HEK293T (cell line): Measurements from ENCODE around the gene MRPS12.
"Not testable (repeated sequence)": the region's sequence is repeated elsewhere in the genome, so short reads cannot be mapped to it uniquely, and the experiment has no call there.

Source experiments
- CTCF ChIA-PET: fragments of 350-600 bp; formaldehyde crosslinking; extraction: SDS; loops from one replicate; lab custom pipeline; 2021; ENCODE audit warnings: antibody characterized with exemption, inconsistent platforms; lab: Yijun Ruan, JAX
- POLR2A ChIA-PET: fragments of 350-600 bp; formaldehyde crosslinking; extraction: SDS; loops from one replicate; lab custom pipeline; 2020; ENCODE audit warnings: antibody characterized with exemption, inconsistent platforms; lab: Yijun Ruan, JAX
- DNase-seq: peaks from one replicate; pipeline ENCODE4 v3.0.0; 2012; ENCODE audit warnings: mixed read lengths; ENCODE audit errors: extremely low spot score
- ARNT ChIP-seq: fragments of 450-650 bp; IDR thresholded peaks from 2 replicates; pipeline ENCODE4 v1.6.1; 2017; ENCODE audit warnings: mild to moderate bottlenecking
- BHLHE40 ChIP-seq: fragments of 450-650 bp; IDR thresholded peaks from 2 replicates; pipeline ENCODE4 v1.6.1; 2016; ENCODE audit warnings: mild to moderate bottlenecking, moderate library complexity, borderline replicate concordance
- CTBP1 ChIP-seq: fragments of 450-650 bp; IDR thresholded peaks from 2 replicates; pipeline ENCODE4 v1.6.1; 2016; ENCODE audit warnings: borderline replicate concordance
- ELF4 ChIP-seq: fragments of 450-650 bp; IDR thresholded peaks from 2 replicates; pipeline ENCODE4 v1.6.1; 2017; ENCODE audit warnings: antibody characterized with exemption
- FOXA1 ChIP-seq: fragments of 450-650 bp; IDR thresholded peaks from 2 replicates; pipeline ENCODE4 v1.6.1; 2016; ENCODE audit warnings: mild to moderate bottlenecking
- FOXK2 ChIP-seq: fragments of 450-650 bp; IDR thresholded peaks from 2 replicates; pipeline ENCODE4 v1.6.1; 2016; ENCODE audit warnings: mild to moderate bottlenecking
- FOXM1 ChIP-seq: fragments of 450-650 bp; IDR thresholded peaks from 2 replicates; pipeline ENCODE4 v1.6.1; 2017; ENCODE audit warnings: mild to moderate bottlenecking, borderline replicate concordance
- HDGF ChIP-seq: fragments of 450-650 bp; IDR thresholded peaks from 2 replicates; pipeline ENCODE4 v1.6.1; 2017; ENCODE audit warnings: antibody characterized with exemption, borderline replicate concordance
- L3MBTL2 ChIP-seq: fragments of 450-650 bp; conservative IDR thresholded peaks from 2 replicates; pipeline ENCODE4 v1.6.1; 2016; ENCODE audit warnings: mild to moderate bottlenecking
- LEF1 ChIP-seq: fragments of 450-650 bp; IDR thresholded peaks from 2 replicates; pipeline ENCODE4 v1.6.1; 2017; ENCODE audit warnings: mild to moderate bottlenecking, borderline replicate concordance
- NFRKB ChIP-seq: fragments of 450-650 bp; IDR thresholded peaks from 2 replicates; pipeline ENCODE4 v1.6.1; 2016; ENCODE audit warnings: mild to moderate bottlenecking, moderate library complexity
- PKNOX1 ChIP-seq: fragments of 450-650 bp; IDR thresholded peaks from 2 replicates; pipeline ENCODE4 v1.6.1; 2016
- SP1 ChIP-seq: fragments of 450-650 bp; IDR thresholded peaks from 2 replicates; pipeline ENCODE4 v1.6.1; 2017
- SUZ12 ChIP-seq: fragments of 450-650 bp; IDR thresholded peaks from 2 replicates; pipeline ENCODE4 v1.6.1; 2016; ENCODE audit warnings: mild to moderate bottlenecking
- TARDBP ChIP-seq: fragments of 450-650 bp; IDR thresholded peaks from 2 replicates; pipeline ENCODE4 v1.6.1; 2016
- ZNF384 ChIP-seq: fragments of 450-650 bp; IDR thresholded peaks from 2 replicates; pipeline ENCODE4 v1.6.1; 2016

The MRPS12 gene

GRCh38 chr19:38931521-38931793, 713 bp downstream of the MRPS12 start:
- DNase-seq, result no peak
- ChIA-PET POLR2A (interaction anchor here (1.1 to 2.9 kb wide), 10 partner anchors 12 to 424 kb away, joined by 3 to 14 read pairs (median 4); partner anchors contain the start of genes ECH1, NFKBIB and SIRT2), CTCF (interaction anchor here (2.2 kb wide), 1 partner anchor 44 kb away, joined by 6 read pairs; no protein-coding TSS in a partner anchor)
- TF ChIP-seq ARNT (no peak), FOXM1 (no peak)

- CTCF ChIA-PET, result interaction anchor here (0.7 kb wide), 1 partner anchor 21 kb away, joined by 3 read pairs; no protein-coding TSS in a partner anchor
- no peak for DNase-seq
- POLR2A ChIA-PET, result interaction anchor here (1.2 to 2.9 kb wide), 4 partner anchors 32 to 425 kb away, joined by 3 to 14 read pairs (median 3); partner anchors contain the start of genes FBXO17, NFKBIB and SIRT2
- TF ChIP-seq FOXK2 (no peak), L3MBTL2 (no peak), LEF1 (no peak), SUZ12 (no peak), ARNT (no peak), PKNOX1 (no peak), FOXA1 (no peak), CTBP1 (no peak), NFRKB (no peak), FOXM1 (no peak), ELF4 (no peak), HDGF (no peak), ZNF384 (no peak), TARDBP (no peak), SP1 (no peak), BHLHE40 (no peak)
Observed at GRCh38 chr19:38932425-38933179, 1.9 kb downstream of the MRPS12 start.

GRCh38 chr19:38933544-38933943, 2.8 kb downstream of the MRPS12 start:
- TF ChIP-seq FOXA1, result no peak
- TF ChIP-seq HDGF, result no peak
- TF ChIP-seq FOXM1, result no peak
- TF ChIP-seq SP1, result no peak
- TF ChIP-seq L3MBTL2, result no peak
- TF ChIP-seq CTBP1, result no peak
- no peak for TF ChIP-seq BHLHE40
- no peak for TF ChIP-seq ZNF384
- TF ChIP-seq LEF1, result no peak
- no peak for TF ChIP-seq SUZ12
- TF ChIP-seq FOXK2, result no peak
- TF ChIP-seq ARNT, result no peak
- TF ChIP-seq ELF4, result no peak
- TF ChIP-seq PKNOX1, result no peak
- TF ChIP-seq NFRKB, result no peak
- TF ChIP-seq TARDBP, result no peak
- POLR2A ChIA-PET, result interaction anchor here (1.2 kb wide), 1 partner anchor 42 kb away, joined by 3 read pairs; the partner anchor contains the start of gene FBXO17
- CTCF ChIA-PET, result no interaction called here
- no peak for DNase-seq

- CTCF ChIA-PET, result no interaction called here
- TF ChIP-seq ELF4 (no peak), L3MBTL2 (no peak)
- POLR2A ChIA-PET, result interaction anchor here (0.6 kb wide), 1 partner anchor 536 kb away, joined by 3 read pairs; no protein-coding TSS in a partner anchor
- no peak for DNase-seq
Observed at GRCh38 chr19:38939957-38940356, 9.2 kb downstream of the MRPS12 start.

- DNase-seq, CTCF ChIA-PET, POLR2A ChIA-PET: not testable (repeated sequence)
Observed at GRCh38 chr19:38941466-38941865, 10.7 kb downstream of the MRPS12 start.

- POLR2A ChIA-PET, result no interaction called here
- TF ChIP-seq ELF4, result no peak
- TF ChIP-seq L3MBTL2, result no peak
- TF ChIP-seq ZNF384, result no peak
- no peak for TF ChIP-seq BHLHE40
- TF ChIP-seq LEF1, result no peak
- no peak for TF ChIP-seq CTBP1
- TF ChIP-seq HDGF, result no peak
- no peak for TF ChIP-seq TARDBP
- TF ChIP-seq SUZ12, result no peak
- no peak for TF ChIP-seq FOXM1
- no peak for TF ChIP-seq FOXK2
- CTCF ChIA-PET, result interaction anchor here (0.6 kb wide), 1 partner anchor 708 kb away, joined by 3 read pairs; no protein-coding TSS in a partner anchor
- DNase-seq, result no peak
Observed at GRCh38 chr19:38941979-38942378, 11.2 kb downstream of the MRPS12 start.

- CTCF ChIA-PET, result interaction anchor here (0.6 kb wide), 1 partner anchor 707 kb away, joined by 3 read pairs; no protein-coding TSS in a partner anchor
- POLR2A ChIA-PET, result no interaction called here
- no peak for DNase-seq
- TF ChIP-seq SUZ12 (no peak), ELF4 (no peak), TARDBP (no peak), LEF1 (no peak), ZNF384 (no peak), ARNT (no peak), BHLHE40 (no peak), NFRKB (no peak), L3MBTL2 (no peak), HDGF (no peak), SP1 (no peak), PKNOX1 (no peak), CTBP1 (no peak), FOXA1 (no peak), FOXK2 (no peak), FOXM1 (no peak)
Observed at GRCh38 chr19:38942471-38943181, 11.9 kb downstream of the MRPS12 start.
